TTC549 (cell line): ENCODE results near the gene LIMA1.

ENCODE experiments used
- FAIRE-seq: peaks from 2 replicates; lab custom pipeline; 2012; peaks lifted over from hg19 to GRCh38; lab: Jason Lieb, UNC

The LIMA1 gene

GRCh38 chr12:50217202-50217601 is 66.1 kb downstream of the LIMA1 start:
- no peak for FAIRE-seq

GRCh38 chr12:50215033-50215432 is 68.3 kb downstream of the LIMA1 start:
- no peak for FAIRE-seq

GRCh38 chr12:50214018-50214417 is 69.3 kb downstream of the LIMA1 start:
- FAIRE-seq, result no peak

- no peak for FAIRE-seq
These were observed 69.9 kb downstream of the LIMA1 start for GRCh38 chr12:50213439-50213838.

- no peak for FAIRE-seq
These were observed 71.3 kb downstream of the LIMA1 start for GRCh38 chr12:50212071-50212467.

GRCh38 chr12:50211392-50212070 is 71.8 kb downstream of the LIMA1 start:
- FAIRE-seq, result no peak

- no peak for FAIRE-seq
These were observed 75.9 kb downstream of the LIMA1 start for GRCh38 chr12:50207424-50207823.

- FAIRE-seq, result no peak
These were observed 77.7 kb downstream of the LIMA1 start for GRCh38 chr12:50205648-50206047.

- FAIRE-seq, result no peak
These were observed 79.6 kb downstream of the LIMA1 start for GRCh38 chr12:50203691-50204090.

- no peak for FAIRE-seq
These were observed 81.3 kb downstream of the LIMA1 start for GRCh38 chr12:50201987-50202521.

- no peak for FAIRE-seq
These were observed 82.6 kb downstream of the LIMA1 start for GRCh38 chr12:50200552-50201273.

GRCh38 chr12:50198829-50199228 is 84.5 kb downstream of the LIMA1 start:
- no peak for FAIRE-seq

GRCh38 chr12:50197297-50197727 is 86.0 kb downstream of the LIMA1 start:
- FAIRE-seq, result no peak

- no peak for FAIRE-seq
These were observed 86.8 kb downstream of the LIMA1 start for GRCh38 chr12:50196537-50196936.

GRCh38 chr12:50195832-50196231 is 87.5 kb downstream of the LIMA1 start:
- no peak for FAIRE-seq

GRCh38 chr12:50192908-50193307 is 90.4 kb downstream of the LIMA1 start:
- no peak for FAIRE-seq

- no peak for FAIRE-seq
These were observed 91.1 kb downstream of the LIMA1 start for GRCh38 chr12:50192236-50192635.

- FAIRE-seq, result no peak
These were observed 92.5 kb downstream of the LIMA1 start for GRCh38 chr12:50190859-50191258.

GRCh38 chr12:50188875-50189575 is 94.3 kb downstream of the LIMA1 start:
- no peak for FAIRE-seq

- no peak for FAIRE-seq
These were observed 95.0 kb downstream of the LIMA1 start for GRCh38 chr12:50188241-50188781.

GRCh38 chr12:50187084-50187900 is 96.0 kb downstream of the LIMA1 start:
- FAIRE-seq, result no peak

- FAIRE-seq, result no peak
These were observed 96.6 kb downstream of the LIMA1 start for GRCh38 chr12:50186681-50187080.
